Measurements from ENCODE around the gene COX7A2.

DNA sequence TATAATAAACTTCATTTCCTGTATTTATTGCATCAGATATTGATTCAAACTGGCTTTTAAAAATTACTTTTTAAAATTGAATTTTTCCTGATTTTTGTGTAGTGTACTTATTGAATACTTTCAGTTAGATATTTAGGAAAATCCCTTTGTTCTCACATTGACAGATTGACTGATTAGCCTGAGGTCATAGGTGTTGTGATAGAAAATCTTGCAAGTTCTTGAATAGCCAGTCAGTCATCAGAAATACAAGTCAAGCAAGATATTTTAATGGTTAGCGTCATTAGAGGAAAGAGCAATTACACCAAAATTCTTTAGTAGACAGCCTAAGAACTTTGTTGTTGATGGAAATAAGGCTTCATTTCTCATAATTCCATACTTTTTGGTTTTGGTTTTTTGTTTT is 44.4 kb upstream of the COX7A2 start:
- TF ChIP-seq, protein P1, sequence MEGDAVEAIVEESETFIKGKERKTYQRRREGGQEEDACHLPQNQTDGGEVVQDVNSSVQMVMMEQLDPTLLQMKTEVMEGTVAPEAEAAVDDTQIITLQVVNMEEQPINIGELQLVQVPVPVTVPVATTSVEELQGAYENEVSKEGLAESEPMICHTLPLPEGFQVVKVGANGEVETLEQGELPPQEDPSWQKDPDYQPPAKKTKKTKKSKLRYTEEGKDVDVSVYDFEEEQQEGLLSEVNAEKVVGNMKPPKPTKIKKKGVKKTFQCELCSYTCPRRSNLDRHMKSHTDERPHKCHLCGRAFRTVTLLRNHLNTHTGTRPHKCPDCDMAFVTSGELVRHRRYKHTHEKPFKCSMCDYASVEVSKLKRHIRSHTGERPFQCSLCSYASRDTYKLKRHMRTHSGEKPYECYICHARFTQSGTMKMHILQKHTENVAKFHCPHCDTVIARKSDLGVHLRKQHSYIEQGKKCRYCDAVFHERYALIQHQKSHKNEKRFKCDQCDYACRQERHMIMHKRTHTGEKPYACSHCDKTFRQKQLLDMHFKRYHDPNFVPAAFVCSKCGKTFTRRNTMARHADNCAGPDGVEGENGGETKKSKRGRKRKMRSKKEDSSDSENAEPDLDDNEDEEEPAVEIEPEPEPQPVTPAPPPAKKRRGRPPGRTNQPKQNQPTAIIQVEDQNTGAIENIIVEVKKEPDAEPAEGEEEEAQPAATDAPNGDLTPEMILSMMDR (IDR thresholded peaks at IDR 0.05; ENCODE audit: borderline replicate concordance, extremely low read depth, low read length, poor library complexity, severe bottlenecking) = no peak
- TF ChIP-seq EZH2 (IDR thresholded peaks at IDR 0.05; ENCODE audit: borderline replicate concordance, low read depth, low read length, severe bottlenecking) = no peak
